RWPE1 (cell line): ENCODE results near the gene PCYT2.

Experiments
- CTCF ChIA-PET: fragments of 350-600 bp; sonication (Branson Sonifier 250); formaldehyde crosslinking; extraction: SDS; loops from one replicate; lab custom pipeline; 2021; lab: Yijun Ruan, JAX
- POLR2A ChIA-PET: fragments of 400-600 bp; formaldehyde crosslinking; extraction: SDS; loops from one replicate; lab custom pipeline; 2020; ENCODE audit warnings: antibody characterized with exemption; ENCODE audit not compliant: low non-redundant PET; lab: Yijun Ruan, JAX
- DNase-seq: peaks from one replicate; pipeline ENCODE4 v3.0.0; 2012; ENCODE audit warnings: low spot score
- H3K27ac ChIP-seq: fragments of 450-650 bp; 2 replicates; pipeline ENCODE4 v1.5.1; 2017
- CTCF ChIP-seq: fragments of 450-650 bp; conservative IDR thresholded peaks from 2 replicates; pipeline ENCODE4 v1.5.1; 2017; ENCODE audit warnings: low read depth, mild to moderate bottlenecking

The PCYT2 gene

GRCh38 chr17:81895400-81895799, 15.8 kb downstream of the PCYT2 start:
- POLR2A ChIA-PET, result no interaction called here
- CTCF ChIA-PET, result no interaction called here

GRCh38 chr17:81891303-81891552, 20.0 kb downstream of the PCYT2 start:
- TF ChIP-seq CTCF, result no peak
- peak overlapping the region; percentile 98 for H3K27ac ChIP-seq
- no peak for DNase-seq
- CTCF ChIA-PET, result no interaction called here
- POLR2A ChIA-PET, result no interaction called here

More at GRCh38 chr17:81895400-81895799, 15.8 kb downstream of the PCYT2 start:
- no peak for DNase-seq
- peak overlapping the region; percentile 92 for H3K27ac ChIP-seq
- no peak for TF ChIP-seq CTCF

GRCh38 chr17:81890447-81891302, 20.5 kb downstream of the PCYT2 start:
- CTCF ChIA-PET, result no interaction called here
- no peak for DNase-seq
- POLR2A ChIA-PET, result no interaction called here

GRCh38 chr17:81889602-81890001, 21.6 kb downstream of the PCYT2 start:
- peak overlapping the region; percentile 98 for H3K27ac ChIP-seq
- ChIA-PET POLR2A (no interaction called here), CTCF (no interaction called here)
- no peak for DNase-seq
- TF ChIP-seq CTCF, result no peak

More at GRCh38 chr17:81890447-81891302, 20.5 kb downstream of the PCYT2 start:
- TF ChIP-seq CTCF, result no peak
- peak overlapping the region; percentile 98 for H3K27ac ChIP-seq

GRCh38 chr17:81888988-81889595, 22.1 kb downstream of the PCYT2 start:
- CTCF ChIA-PET, result no interaction called here
- H3K27ac ChIP-seq, result peak overlapping the region; percentile 98
- no peak for TF ChIP-seq CTCF
- POLR2A ChIA-PET, result no interaction called here
- no peak for DNase-seq

- no peak for TF ChIP-seq CTCF
- POLR2A ChIA-PET, result no interaction called here
- no peak for DNase-seq
- CTCF ChIA-PET, result no interaction called here
- peak overlapping the region; percentile 98 for H3K27ac ChIP-seq
Measured at GRCh38 chr17:81888105-81888987, 22.9 kb downstream of the PCYT2 start.
